HepG2 (cell line): ENCODE measurements around the gene CHMP1A. TPM values are rescaled to one million over a fixed set of nuclear protein-coding genes. Genes with fewer than 3 reads are reported as not detected.

ENCODE experiments used
- CC2D1A ChIP-seq: sonication (generic); formaldehyde crosslinking; IDR thresholded peaks from 2 replicates; pipeline ENCODE4 v1.8.1; 2023; ENCODE audit warnings: mild to moderate bottlenecking, missing genetic modification reagents
- GPN1 ChIP-seq: sonication (generic); formaldehyde crosslinking; IDR thresholded peaks from 2 replicates; pipeline ENCODE4 v1.5.1; 2020; ENCODE audit warnings: missing genetic modification reagents, borderline replicate concordance
- HCFC1 ChIP-seq: fragments of 150-350 bp; IDR thresholded peaks from 2 replicates; pipeline ENCODE4 v1.6.1; 2014; ENCODE audit warnings: low read depth, low read length
- HNRNPK ChIP-seq: fragments of 200-400 bp; formaldehyde crosslinking; IDR thresholded peaks from 2 replicates; pipeline ENCODE4 v1.6.1; 2018; ENCODE audit warnings: low read length, low read depth, moderate library complexity, mild to moderate bottlenecking; ENCODE audit not compliant: poor library complexity, severe bottlenecking
- KLF15 ChIP-seq: sonication (generic); formaldehyde crosslinking; IDR thresholded peaks from 2 replicates; pipeline ENCODE4 v1.8.1; 2023; ENCODE audit warnings: borderline replicate concordance, mild to moderate bottlenecking, inconsistent platforms, missing genetic modification reagents, mixed read lengths
- KMT2A ChIP-seq: sonication (generic); formaldehyde crosslinking; IDR thresholded peaks from 2 replicates; pipeline ENCODE4 v1.4.0; 2020; ENCODE audit warnings: missing genetic modification reagents
- TBX2 ChIP-seq: sonication (generic); formaldehyde crosslinking; IDR thresholded peaks from 2 replicates; pipeline ENCODE4 v1.5.0; 2020; ENCODE audit warnings: missing genetic modification reagents, mild to moderate bottlenecking, borderline replicate concordance
- TP53 ChIP-seq: sonication (generic); formaldehyde crosslinking; conservative IDR thresholded peaks from 2 replicates; pipeline ENCODE4 v1.4.0; 2020; ENCODE audit warnings: missing genetic modification reagents
- ZBTB21 ChIP-seq: sonication (generic); formaldehyde crosslinking; IDR thresholded peaks from 2 replicates; pipeline ENCODE4 v1.4.0; 2020; ENCODE audit warnings: missing genetic modification reagents
- ZNF160 ChIP-seq: sonication (generic); formaldehyde crosslinking; IDR thresholded peaks from 2 replicates; pipeline ENCODE4 v1.8.0; 2022; ENCODE audit warnings: mild to moderate bottlenecking, inconsistent platforms, missing genetic modification reagents
- ZNF33A ChIP-seq: sonication (generic); formaldehyde crosslinking; IDR thresholded peaks from 2 replicates; pipeline ENCODE4 v1.5.1; 2020; ENCODE audit warnings: missing genetic modification reagents, mild to moderate bottlenecking, moderate library complexity, borderline replicate concordance
- ZNF543 ChIP-seq: sonication (generic); formaldehyde crosslinking; IDR thresholded peaks from 2 replicates; pipeline ENCODE4 v1.4.0; 2020; ENCODE audit warnings: mild to moderate bottlenecking, missing genetic modification reagents
- ZNF616 ChIP-seq: sonication (generic); formaldehyde crosslinking; IDR thresholded peaks from 2 replicates; pipeline ENCODE4 v1.5.0; 2020; ENCODE audit warnings: low read depth, mild to moderate bottlenecking, missing genetic modification reagents
- ZNF749 ChIP-seq: sonication (generic); formaldehyde crosslinking; IDR thresholded peaks from 2 replicates; pipeline ENCODE4 v1.8.0; 2022; ENCODE audit warnings: mild to moderate bottlenecking, missing genetic modification reagents, moderate library complexity, borderline replicate concordance
- ZNF75D ChIP-seq: sonication (generic); formaldehyde crosslinking; IDR thresholded peaks from 2 replicates; pipeline ENCODE4 v1.8.1; 2023; ENCODE audit warnings: missing genetic modification reagents, mild to moderate bottlenecking, borderline replicate concordance
- polyA plus RNA-seq, 8 experiments: library from polyadenylated mRNA; depleted of rRNA in 3 of 8; stranded (reverse) in 7 of 8; unstranded in 1 of 8; fragments of >200 nt; fragmentation: Illumina TruSeq in 4 of 8; extraction: Trizol in 4 of 8; gene quantifications; 2 replicates each; pipeline versions ENCODE4 v1.2.1 to v1.2.3, GENCODE V29; 2011 to 2016; ENCODE audit warnings: low read depth in 4 of 8, missing spikeins in 1 of 8, mixed read lengths in 1 of 8; ENCODE audit not compliant: insufficient read depth in 1 of 8
- total RNA-seq, 5 experiments: library from RNA; depleted of rRNA; stranded (reverse); fragments of >200 nt; fragmentation: Illumina TruSeq; extraction: Trizol; gene quantifications; 2 replicates each; pipeline ENCODE4 v1.2.3, GENCODE V29; 2016; ENCODE audit warnings: low read depth in 1 of 5
- TF ChIP-seq, protein P1 (sequence below): sonication (generic); formaldehyde crosslinking; IDR thresholded peaks from 2 replicates; pipeline ENCODE4 v1.4.0; 2020; ENCODE audit warnings: missing genetic modification reagents
- TF ChIP-seq, protein P2 (sequence below): sonication (generic); formaldehyde crosslinking; IDR thresholded peaks from 2 replicates; pipeline ENCODE4 v1.9.0; 2021; ENCODE audit warnings: mild to moderate bottlenecking, missing genetic modification reagents

CHMP1A gene
- total and polyA plus RNA-seq, 2 of the 13 experiments (the other 11 are each of a cell fraction or from before 2014, with no cell fraction given) = 69.4 to 73.3 TPM

DNA sequence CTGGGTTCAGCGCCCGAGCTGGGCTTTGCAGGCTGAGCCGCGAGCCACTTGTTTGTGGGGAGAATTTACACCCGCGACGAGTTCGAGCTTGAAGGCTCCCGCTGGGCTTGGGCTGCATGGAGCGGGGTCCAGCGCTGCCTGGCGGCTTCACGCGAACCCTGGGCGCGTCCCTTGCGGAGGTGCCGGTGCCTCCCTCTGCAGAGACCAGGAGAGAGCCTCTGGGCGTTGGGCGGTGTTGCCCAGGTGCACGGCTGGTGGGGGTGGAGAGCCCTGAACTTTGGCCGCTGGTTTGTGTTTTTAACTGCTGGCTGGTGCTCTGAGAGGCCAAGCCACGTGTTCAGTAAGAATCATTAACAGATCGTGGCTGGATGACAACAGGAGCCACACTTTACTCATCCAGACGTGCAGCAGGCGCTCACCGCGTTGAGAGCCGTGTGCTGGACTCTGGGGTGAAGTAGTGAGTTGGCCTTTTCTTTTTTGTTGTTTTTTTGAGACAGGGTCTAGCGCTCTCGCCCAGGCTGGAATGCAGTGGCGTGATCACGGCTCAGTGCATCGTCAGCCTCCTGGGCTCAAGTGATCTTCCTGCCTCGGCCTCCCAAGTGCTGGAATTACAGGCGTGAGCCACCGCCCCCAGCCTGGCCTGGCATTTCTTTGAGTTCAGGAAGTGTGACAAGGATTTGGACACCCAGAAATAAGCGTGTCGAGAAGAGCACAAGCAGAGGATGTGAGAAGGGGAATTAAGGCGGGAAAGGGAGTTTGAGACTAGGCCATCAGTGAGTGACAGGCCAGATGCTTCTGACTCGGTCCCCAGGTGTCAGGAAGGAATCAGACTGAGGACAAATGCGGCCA lies 29.8 kb upstream of the CHMP1A start (continued):
- TF ChIP-seq, protein P1, sequence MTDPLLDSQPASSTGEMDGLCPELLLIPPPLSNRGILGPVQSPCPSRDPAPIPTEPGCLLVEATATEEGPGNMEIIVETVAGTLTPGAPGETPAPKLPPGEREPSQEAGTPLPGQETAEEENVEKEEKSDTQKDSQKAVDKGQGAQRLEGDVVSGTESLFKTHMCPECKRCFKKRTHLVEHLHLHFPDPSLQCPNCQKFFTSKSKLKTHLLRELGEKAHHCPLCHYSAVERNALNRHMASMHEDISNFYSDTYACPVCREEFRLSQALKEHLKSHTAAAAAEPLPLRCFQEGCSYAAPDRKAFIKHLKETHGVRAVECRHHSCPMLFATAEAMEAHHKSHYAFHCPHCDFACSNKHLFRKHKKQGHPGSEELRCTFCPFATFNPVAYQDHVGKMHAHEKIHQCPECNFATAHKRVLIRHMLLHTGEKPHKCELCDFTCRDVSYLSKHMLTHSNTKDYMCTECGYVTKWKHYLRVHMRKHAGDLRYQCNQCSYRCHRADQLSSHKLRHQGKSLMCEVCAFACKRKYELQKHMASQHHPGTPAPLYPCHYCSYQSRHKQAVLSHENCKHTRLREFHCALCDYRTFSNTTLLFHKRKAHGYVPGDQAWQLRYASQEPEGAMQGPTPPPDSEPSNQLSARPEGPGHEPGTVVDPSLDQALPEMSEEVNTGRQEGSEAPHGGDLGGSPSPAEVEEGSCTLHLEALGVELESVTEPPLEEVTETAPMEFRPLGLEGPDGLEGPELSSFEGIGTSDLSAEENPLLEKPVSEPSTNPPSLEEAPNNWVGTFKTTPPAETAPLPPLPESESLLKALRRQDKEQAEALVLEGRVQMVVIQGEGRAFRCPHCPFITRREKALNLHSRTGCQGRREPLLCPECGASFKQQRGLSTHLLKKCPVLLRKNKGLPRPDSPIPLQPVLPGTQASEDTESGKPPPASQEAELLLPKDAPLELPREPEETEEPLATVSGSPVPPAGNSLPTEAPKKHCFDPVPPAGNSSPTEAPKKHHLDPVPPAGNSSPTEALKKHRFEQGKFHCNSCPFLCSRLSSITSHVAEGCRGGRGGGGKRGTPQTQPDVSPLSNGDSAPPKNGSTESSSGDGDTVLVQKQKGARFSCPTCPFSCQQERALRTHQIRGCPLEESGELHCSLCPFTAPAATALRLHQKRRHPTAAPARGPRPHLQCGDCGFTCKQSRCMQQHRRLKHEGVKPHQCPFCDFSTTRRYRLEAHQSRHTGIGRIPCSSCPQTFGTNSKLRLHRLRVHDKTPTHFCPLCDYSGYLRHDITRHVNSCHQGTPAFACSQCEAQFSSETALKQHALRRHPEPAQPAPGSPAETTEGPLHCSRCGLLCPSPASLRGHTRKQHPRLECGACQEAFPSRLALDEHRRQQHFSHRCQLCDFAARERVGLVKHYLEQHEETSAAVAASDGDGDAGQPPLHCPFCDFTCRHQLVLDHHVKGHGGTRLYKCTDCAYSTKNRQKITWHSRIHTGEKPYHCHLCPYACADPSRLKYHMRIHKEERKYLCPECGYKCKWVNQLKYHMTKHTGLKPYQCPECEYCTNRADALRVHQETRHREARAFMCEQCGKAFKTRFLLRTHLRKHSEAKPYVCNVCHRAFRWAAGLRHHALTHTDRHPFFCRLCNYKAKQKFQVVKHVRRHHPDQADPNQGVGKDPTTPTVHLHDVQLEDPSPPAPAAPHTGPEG (CRISPR knock-in tag) = peak; percentile 86
- TF ChIP-seq KMT2A (peak; percentile 79), GPN1 (CRISPR knock-in tag) (no peak; the same call in 1 of the 2 replicates), TP53 (CRISPR knock-in tag) (peak; percentile 97), CC2D1A (no peak), ZNF75D (CRISPR knock-in tag) (no peak), ZNF33A (CRISPR knock-in tag) (peak; percentile 85; the same call in 1 of the 2 replicates), ZNF616 (peak; percentile 97), ZNF160 (peak; percentile 96; the same call in 1 of the 2 replicates), HCFC1 (no peak), HNRNPK (no peak), TBX2 (CRISPR knock-in tag) (peak; percentile 99), ZBTB21 (CRISPR knock-in tag) (peak; percentile 63; the same call in 1 of the 2 replicates), KLF15 (peak; percentile 91), ZNF749 (peak; percentile 98), ZNF543 (CRISPR knock-in tag) (peak; percentile 98)
- TF ChIP-seq, protein P2, sequence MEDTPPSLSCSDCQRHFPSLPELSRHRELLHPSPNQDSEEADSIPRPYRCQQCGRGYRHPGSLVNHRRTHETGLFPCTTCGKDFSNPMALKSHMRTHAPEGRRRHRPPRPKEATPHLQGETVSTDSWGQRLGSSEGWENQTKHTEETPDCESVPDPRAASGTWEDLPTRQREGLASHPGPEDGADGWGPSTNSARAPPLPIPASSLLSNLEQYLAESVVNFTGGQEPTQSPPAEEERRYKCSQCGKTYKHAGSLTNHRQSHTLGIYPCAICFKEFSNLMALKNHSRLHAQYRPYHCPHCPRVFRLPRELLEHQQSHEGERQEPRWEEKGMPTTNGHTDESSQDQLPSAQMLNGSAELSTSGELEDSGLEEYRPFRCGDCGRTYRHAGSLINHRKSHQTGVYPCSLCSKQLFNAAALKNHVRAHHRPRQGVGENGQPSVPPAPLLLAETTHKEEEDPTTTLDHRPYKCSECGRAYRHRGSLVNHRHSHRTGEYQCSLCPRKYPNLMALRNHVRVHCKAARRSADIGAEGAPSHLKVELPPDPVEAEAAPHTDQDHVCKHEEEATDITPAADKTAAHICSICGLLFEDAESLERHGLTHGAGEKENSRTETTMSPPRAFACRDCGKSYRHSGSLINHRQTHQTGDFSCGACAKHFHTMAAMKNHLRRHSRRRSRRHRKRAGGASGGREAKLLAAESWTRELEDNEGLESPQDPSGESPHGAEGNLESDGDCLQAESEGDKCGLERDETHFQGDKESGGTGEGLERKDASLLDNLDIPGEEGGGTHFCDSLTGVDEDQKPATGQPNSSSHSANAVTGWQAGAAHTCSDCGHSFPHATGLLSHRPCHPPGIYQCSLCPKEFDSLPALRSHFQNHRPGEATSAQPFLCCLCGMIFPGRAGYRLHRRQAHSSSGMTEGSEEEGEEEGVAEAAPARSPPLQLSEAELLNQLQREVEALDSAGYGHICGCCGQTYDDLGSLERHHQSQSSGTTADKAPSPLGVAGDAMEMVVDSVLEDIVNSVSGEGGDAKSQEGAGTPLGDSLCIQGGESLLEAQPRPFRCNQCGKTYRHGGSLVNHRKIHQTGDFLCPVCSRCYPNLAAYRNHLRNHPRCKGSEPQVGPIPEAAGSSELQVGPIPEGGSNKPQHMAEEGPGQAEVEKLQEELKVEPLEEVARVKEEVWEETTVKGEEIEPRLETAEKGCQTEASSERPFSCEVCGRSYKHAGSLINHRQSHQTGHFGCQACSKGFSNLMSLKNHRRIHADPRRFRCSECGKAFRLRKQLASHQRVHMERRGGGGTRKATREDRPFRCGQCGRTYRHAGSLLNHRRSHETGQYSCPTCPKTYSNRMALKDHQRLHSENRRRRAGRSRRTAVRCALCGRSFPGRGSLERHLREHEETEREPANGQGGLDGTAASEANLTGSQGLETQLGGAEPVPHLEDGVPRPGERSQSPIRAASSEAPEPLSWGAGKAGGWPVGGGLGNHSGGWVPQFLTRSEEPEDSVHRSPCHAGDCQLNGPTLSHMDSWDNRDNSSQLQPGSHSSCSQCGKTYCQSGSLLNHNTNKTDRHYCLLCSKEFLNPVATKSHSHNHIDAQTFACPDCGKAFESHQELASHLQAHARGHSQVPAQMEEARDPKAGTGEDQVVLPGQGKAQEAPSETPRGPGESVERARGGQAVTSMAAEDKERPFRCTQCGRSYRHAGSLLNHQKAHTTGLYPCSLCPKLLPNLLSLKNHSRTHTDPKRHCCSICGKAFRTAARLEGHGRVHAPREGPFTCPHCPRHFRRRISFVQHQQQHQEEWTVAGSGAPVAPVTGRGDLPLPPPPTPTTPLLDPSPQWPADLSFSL = peak; percentile 53; the same call in 1 of the 2 replicates
